GM11168 (cell line): Measurements from ENCODE around the gene DLG5.
"Not testable (repeated sequence)": the region's sequence is repeated elsewhere in the genome, so short reads cannot be mapped to it uniquely, and the experiment has no call there.

Experiments used
- in situ Hi-C: fragments of 300-500 bp; cut with MboI; formaldehyde crosslinking; loops from one replicate; pipeline ENCODE4 v1.12.0; 2022; ENCODE audit warnings: low sequenced_read_pairs; ENCODE audit not compliant: unreplicated experiment

Gene DLG5

GRCh38 chr10:77781451-77782327 lies 144.9 kb downstream of the DLG5 start:
- in situ Hi-C loops, result no loop called here

DNA sequence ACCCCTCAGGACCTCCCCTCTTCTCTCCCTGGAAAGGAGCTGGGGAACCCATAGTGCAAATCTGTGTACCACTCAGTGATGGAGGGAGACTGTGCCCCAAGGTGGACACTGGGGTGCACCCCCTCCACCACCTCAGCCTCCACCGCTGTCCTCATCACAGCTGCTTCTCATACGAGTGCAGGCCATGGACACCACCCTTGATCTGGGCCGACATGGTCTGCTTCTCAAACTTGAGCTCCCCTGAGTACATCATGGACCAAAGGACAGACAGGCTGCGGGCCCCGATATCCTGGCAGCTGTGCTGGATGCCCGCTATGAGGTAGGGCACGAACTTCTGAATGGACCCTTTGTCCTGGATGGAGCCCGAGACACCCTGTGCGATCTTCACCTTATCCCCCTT lies 146.4 kb downstream of the DLG5 start:
- in situ Hi-C loops, result no loop called here

DNA sequence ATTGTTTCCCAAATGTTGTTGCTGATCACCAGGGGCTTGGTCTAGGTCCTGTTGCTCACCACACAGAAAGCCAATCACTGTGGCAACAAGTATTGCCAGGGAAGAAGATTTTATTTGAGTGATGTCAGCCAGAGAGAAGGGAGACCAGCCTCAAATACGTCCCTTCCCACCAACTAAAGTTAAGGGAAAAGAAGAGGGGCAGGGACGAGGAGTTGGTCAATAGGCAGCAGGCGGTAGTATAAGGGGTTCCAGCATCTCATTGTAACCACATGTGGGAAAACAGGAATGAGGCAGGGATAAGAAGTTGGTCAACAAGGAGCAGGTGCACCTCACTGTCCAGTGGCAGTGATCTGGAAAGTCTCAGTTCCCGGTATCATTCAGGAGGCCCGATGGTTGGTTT lies 150.1 kb downstream of the DLG5 start:
- in situ Hi-C loops, result no loop called here

- in situ Hi-C loops, result no loop called here
These were observed 151.6 kb downstream of the DLG5 start for GRCh38 chr10:77774940-77775391.

DNA sequence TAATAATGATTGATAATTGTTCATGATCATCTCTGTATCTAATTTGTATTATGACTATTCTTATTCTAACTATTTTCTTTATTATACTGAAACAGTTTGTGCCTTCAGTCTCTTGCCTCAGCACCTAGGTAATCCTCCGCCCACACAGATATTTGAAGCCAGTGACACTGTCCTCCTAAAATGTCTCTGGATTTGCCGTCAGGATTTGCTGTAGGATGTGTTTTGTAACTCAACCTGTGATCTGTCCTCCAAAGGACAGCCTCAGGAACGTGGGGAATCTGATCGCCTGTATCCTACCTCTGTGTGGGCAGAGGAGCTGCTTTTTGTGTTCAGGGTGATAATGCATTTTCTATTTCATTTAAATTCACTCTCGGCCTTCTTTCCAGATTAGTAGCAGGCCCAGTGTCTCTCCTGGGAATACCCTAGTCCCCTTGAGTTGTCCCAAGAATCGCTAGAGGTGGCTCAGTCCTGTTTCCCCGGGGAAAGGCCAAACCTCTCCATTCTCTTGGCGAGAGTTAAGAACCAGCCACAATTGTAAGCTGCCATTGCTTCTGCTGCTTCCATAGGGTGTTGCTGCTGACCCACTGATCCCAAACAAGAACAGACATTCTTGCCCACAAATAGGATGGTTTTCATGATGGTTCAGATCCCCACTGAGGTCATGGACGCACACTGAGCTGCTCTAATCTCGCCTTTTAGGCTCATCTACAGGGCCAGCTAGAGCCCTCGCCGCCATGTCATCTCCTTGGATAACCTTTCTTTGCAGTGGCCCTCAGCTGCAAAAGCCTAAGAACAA lies 152.7 kb downstream of the DLG5 start:
- in situ Hi-C loops, result no loop called here

- in situ Hi-C loops, result not testable (repeated sequence)
These were observed 153.5 kb downstream of the DLG5 start for GRCh38 chr10:77772852-77773600.

DNA sequence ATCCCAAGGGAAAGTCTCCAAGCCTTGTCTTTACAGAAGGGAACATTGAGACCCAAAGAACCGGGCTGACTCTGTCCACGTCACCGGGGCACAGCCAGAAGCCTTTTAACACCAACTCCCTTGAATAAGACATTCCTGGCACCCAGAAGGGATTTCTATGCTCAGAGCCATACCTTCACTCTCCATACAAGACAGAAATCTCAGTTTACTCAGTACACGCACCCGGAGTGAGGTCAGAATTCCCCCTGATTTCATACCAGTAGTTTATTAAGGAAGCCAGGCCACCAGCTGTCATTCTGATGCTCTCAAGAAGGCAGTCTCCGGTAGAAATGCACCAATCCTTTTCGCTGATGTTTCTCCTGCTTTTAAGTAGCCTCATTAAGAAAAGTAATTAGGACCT lies 154.7 kb downstream of the DLG5 start:
- in situ Hi-C loops, result no loop called here

DNA sequence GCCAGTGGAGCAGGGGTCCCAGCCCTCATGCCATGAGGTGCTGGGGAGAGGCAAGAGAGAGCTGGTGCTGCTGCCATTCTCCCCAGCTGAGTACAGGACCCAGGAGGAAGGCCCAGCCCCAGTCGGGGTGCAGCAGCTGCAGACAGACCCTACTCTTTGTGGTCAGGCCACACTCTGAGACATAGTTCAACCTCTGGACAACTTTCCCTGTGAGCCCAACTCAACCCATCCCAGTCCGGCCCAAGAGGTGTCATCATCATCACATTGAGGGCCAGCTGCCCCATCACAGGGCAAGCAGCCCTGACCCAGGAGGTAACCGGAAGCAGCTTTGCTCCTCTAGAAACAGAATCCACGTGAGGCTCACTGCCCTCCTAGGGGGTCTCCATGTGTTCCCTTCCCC lies 155.1 kb downstream of the DLG5 start:
- in situ Hi-C loops, result no loop called here

GRCh38 chr10:77770868-77771175 lies 155.7 kb downstream of the DLG5 start:
- in situ Hi-C loops, result no loop called here

- in situ Hi-C loops, result no loop called here
These were observed 156.3 kb downstream of the DLG5 start for GRCh38 chr10:77770081-77770867.

- in situ Hi-C loops, result no loop called here
These were observed 158.5 kb downstream of the DLG5 start for GRCh38 chr10:77768039-77768438.

- in situ Hi-C loops, result no loop called here
These were observed 162.8 kb downstream of the DLG5 start for GRCh38 chr10:77763453-77764430.

GRCh38 chr10:77758406-77758805 lies 168.1 kb downstream of the DLG5 start:
- in situ Hi-C loops, result not testable (repeated sequence)

GRCh38 chr10:77756319-77757232 lies 170.0 kb downstream of the DLG5 start:
- in situ Hi-C loops, result no loop called here

DNA sequence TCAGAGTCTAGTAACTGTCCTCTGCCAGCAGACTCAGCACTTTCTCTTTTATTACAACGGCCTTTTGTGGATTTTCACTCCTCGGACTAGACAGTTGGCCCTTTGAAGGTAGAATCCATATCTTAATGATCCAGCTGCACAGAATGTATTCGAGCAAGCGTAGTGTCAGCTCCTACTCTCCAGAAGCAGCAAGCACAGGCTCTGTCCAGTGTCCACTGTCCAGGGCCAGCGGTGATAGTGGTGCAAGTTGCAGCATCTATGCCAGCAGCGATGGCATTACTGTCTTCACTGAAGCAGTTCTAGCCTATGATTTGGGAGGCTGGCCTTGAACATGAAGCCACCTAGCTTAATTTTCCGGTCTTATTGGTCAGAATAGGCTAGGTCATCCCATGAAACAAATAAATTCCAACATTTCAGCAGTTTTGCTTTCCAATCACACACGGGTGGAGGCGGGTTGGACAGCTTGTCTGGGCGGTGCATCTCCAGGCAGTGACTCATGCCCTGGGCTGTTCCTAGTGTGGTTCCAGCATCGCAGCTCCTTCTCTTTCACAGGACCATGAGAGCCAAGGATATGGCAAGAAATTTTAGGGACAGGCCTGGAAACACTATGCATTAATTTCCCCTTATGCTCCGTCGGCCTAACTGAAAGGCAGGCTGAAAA lies 180.4 kb downstream of the DLG5 start:
- in situ Hi-C loops, result no loop called here

GRCh38 chr10:77744245-77744644 lies 182.3 kb downstream of the DLG5 start:
- in situ Hi-C loops, result no loop called here

- in situ Hi-C loops, result no loop called here
These were observed 184.4 kb downstream of the DLG5 start for GRCh38 chr10:77742172-77742571.
